Peyer's patch (tissue), 4 donors: ENCODE results near the gene TIGD3. TPM values are rescaled to one million over a fixed set of nuclear protein-coding genes. Genes with fewer than 3 reads are reported as not detected.

Experiments used
- DNase-seq, 3 donors: peaks; one replicate each; pipeline ENCODE4 v3.0.0-alpha.2; 2017 to 2019
- H3K27ac ChIP-seq, 4 donors: fragments of 200-600 bp; sonication (generic); one replicate each; pipeline ENCODE4 v1.5.1; 2016 to 2019
- H3K27me3 ChIP-seq, 2 donors: fragments of 200-600 bp; sonication (generic); one replicate each; pipeline ENCODE4 v1.5.1; 2019
- H3K36me3 ChIP-seq, 3 donors: fragments of 200-600 bp; sonication (generic); one replicate each; pipeline ENCODE4 v1.5.1; 2016 to 2019
- H3K4me1 ChIP-seq, 4 donors: fragments of 200-600 bp; sonication (generic); one replicate each; pipeline ENCODE4 v1.5.1; 2016 to 2019
- H3K4me3 ChIP-seq, 4 donors: fragments of 200-600 bp; sonication (generic); 1 replicate in 3 of 4; 2 replicates in 1 of 4; pipeline ENCODE4 v1.5.1; 2016 to 2019; ENCODE audit warnings: mild to moderate bottlenecking in 1 of 4
- H3K9me3 ChIP-seq, 4 donors: fragments of 200-600 bp; sonication (generic); one replicate each; pipeline ENCODE4 v1.5.1; 2016 to 2019; ENCODE audit warnings: mild to moderate bottlenecking in 1 of 4
- CTCF ChIP-seq, 6 experiments: fragments of 450-650 bp in 4 of 6; fragments of 200-600 bp in 2 of 6; sonication (generic) in 1 of 6; IDR thresholded peaks; one replicate each; pipeline ENCODE4 v1.5.1; 2017 to 2019; ENCODE audit warnings: antibody characterized with exemption in 6 of 6, mild to moderate bottlenecking in 3 of 6, moderate library complexity in 1 of 6
- POLR2A ChIP-seq, 2 donors: fragments of 450-650 bp; IDR thresholded peaks; one replicate each; pipeline ENCODE4 v1.5.1; 2017; ENCODE audit warnings: antibody characterized with exemption in 2 of 2, mild to moderate bottlenecking in 2 of 2, moderate library complexity in 2 of 2
- total RNA-seq, 4 donors: library from RNA; depleted of rRNA; stranded (reverse); fragments of >200 nt; gene quantifications; one replicate each; pipeline ENCODE4 v1.1.0, GENCODE V29; 2016

The TIGD3 gene
- total RNA-seq, 4 donors from 2014 or later = 3.3 to 11.7 (median 7.7) TPM

GRCh38 chr11:65320386-65321075 lies 34.0 kb upstream of the TIGD3 start:
- no peak overlapping the region for H3K4me3 ChIP-seq
- DNase-seq = no peak
- H3K27me3 ChIP-seq = no peaks in the 10 kb centered on the region
- H3K27ac ChIP-seq = no peak overlapping the region
- no peaks in the 10 kb centered on the region for H3K9me3 ChIP-seq
- H3K4me1 ChIP-seq = peaks cover 0 to 46% (median 4%) of the 10 kb centered on the region in 4 donors
- TF ChIP-seq CTCF (IDR thresholded peaks at IDR 0.05) (no peak), POLR2A (IDR thresholded peaks at IDR 0.05) (no peak)
- peaks cover 0 to 19% (median 0%) of the 10 kb centered on the region in 3 donors for H3K36me3 ChIP-seq

GRCh38 chr11:65321076-65321475 lies 33.5 kb upstream of the TIGD3 start:
- DNase-seq = no peak
- H3K4me3 ChIP-seq = no peak overlapping the region
- no peak overlapping the region for H3K27ac ChIP-seq
- TF ChIP-seq POLR2A (IDR thresholded peaks at IDR 0.05) (no peak), CTCF (IDR thresholded peaks at IDR 0.05) (no peak)
- peaks cover 0 to 19% (median 0%) of the 10 kb centered on the region in 3 donors for H3K36me3 ChIP-seq
- H3K9me3 ChIP-seq = no peaks in the 10 kb centered on the region
- H3K27me3 ChIP-seq = no peaks in the 10 kb centered on the region
- peaks cover 0 to 41% (median 0%) of the 10 kb centered on the region in 4 donors for H3K4me1 ChIP-seq

DNA sequence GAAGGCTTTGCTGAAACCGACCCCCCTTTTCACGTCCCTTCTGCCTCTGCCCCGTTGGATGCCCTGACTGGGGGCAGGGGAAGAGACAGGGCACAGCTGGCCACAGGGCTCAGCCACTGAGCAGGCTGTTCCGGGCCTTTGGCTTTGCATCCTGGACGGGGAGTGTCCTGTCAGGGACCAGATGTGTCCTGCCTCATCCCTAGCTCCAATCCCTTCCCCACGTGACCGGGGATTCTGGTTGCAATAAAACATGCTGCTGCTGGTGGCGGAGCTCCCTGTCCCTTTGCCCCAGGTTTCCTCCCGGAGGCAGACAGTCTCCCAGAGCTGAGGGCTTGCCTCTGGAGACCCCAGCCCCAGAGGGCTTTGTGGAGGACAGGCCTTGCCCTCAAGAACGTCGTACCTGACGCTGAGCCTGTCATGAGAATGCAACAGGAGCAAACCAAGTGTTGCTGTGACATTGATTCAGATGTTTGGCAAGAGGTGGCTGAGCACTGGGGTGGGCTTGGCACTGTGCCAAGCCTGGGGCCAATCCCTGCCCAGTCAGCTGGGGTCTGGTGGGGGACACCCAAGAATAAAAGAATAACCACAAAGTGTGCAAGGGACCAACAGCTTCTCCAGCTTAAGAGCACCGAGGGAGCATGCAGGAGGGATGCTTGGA lies 32.6 kb upstream of the TIGD3 start:
- no peak for TF ChIP-seq CTCF (IDR thresholded peaks at IDR 0.05)
- no peak for TF ChIP-seq POLR2A (IDR thresholded peaks at IDR 0.05)
- H3K27ac ChIP-seq = no peak overlapping the region
- H3K4me3 ChIP-seq = no peak overlapping the region
- no peaks in the 10 kb centered on the region for H3K9me3 ChIP-seq
- DNase-seq = no peak
- H3K27me3 ChIP-seq = no peaks in the 10 kb centered on the region
- peaks cover 0 to 19% (median 0%) of the 10 kb centered on the region in 3 donors for H3K36me3 ChIP-seq
- peaks cover 0 to 32% (median 0%) of the 10 kb centered on the region in 4 donors for H3K4me1 ChIP-seq

GRCh38 chr11:65323813-65324212 lies 30.7 kb upstream of the TIGD3 start:
- no peak for TF ChIP-seq CTCF (IDR thresholded peaks at IDR 0.05)
- TF ChIP-seq POLR2A (IDR thresholded peaks at IDR 0.05) = no peak
- no peak overlapping the region for H3K27ac ChIP-seq
- DNase-seq = no peak
- peaks cover 0 to 43% (median 0%) of the 10 kb centered on the region in 4 donors for H3K4me1 ChIP-seq
- no peak overlapping the region for H3K4me3 ChIP-seq
- H3K27me3 ChIP-seq = no peaks in the 10 kb centered on the region
- no peaks in the 10 kb centered on the region for H3K9me3 ChIP-seq
- H3K36me3 ChIP-seq = peaks cover 0 to 19% (median 0%) of the 10 kb centered on the region in 3 donors

DNA sequence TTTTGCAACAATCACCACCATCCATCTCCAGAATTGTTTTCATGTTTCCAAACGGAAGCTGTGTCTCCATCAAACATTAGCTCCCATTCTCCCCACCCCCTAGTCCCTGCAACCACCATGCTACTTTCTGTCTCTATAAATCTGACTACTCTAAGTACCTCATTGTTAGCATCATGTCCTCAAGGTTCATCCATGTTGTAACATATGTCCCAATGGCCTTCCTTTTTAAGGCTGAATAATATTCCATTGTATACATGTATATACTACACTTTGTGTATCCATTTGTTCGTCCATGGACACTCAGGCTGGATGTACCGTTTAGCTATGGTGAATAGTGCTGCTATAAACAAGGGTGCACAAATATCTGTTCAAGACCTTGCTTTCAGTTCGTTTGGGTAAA lies 29.1 kb upstream of the TIGD3 start:
- H3K4me1 ChIP-seq = peaks cover 0 to 41% (median 0%) of the 10 kb centered on the region in 4 donors
- no peak overlapping the region for H3K27ac ChIP-seq
- TF ChIP-seq POLR2A (IDR thresholded peaks at IDR 0.05) (no peak), CTCF (IDR thresholded peaks at IDR 0.05) (no peak)
- H3K27me3 ChIP-seq = no peaks in the 10 kb centered on the region
- no peak for DNase-seq
- no peaks in the 10 kb centered on the region for H3K9me3 ChIP-seq
- H3K4me3 ChIP-seq = no peak overlapping the region
- peaks cover 0 to 19% (median 0%) of the 10 kb centered on the region in 3 donors for H3K36me3 ChIP-seq
